B cell (primary cell): ENCODE measurements around the gene KHK. TPM values are rescaled to one million over a fixed set of nuclear protein-coding genes. Genes with fewer than 3 reads are reported as not detected.

ENCODE experiments used
- ATAC-seq: fragments of 200-7000 bp; cut with Tn5 transposase; one replicate; pipeline ENCODE4 v1.10.0; 2021; ENCODE audit warnings: low read depth, mild to moderate bottlenecking, moderate number of reproducible peaks, moderate library complexity
- CTCF ChIA-PET: fragments of 350-600 bp; sonication (Branson Sonifier 250); formaldehyde crosslinking; loops from one replicate; lab custom pipeline; 2021; ENCODE audit warnings: antibody characterized with exemption, inconsistent platforms; lab: Charles Lee
- POLR2A ChIA-PET: fragments of 350-600 bp; sonication (Branson Sonifier 250); formaldehyde crosslinking; loops from one replicate; lab custom pipeline; 2021; ENCODE audit warnings: antibody characterized with exemption; lab: Charles Lee
- DNase-seq: peaks from one replicate; pipeline ENCODE4 v3.0.0; 2013
- H2AFZ ChIP-seq: 2 replicates; pipeline ENCODE4 v1.6.1; 2012; ENCODE audit warnings: mild to moderate bottlenecking, low read depth, low read length; ENCODE audit not compliant: insufficient read depth, poor library complexity, severe bottlenecking
- H3K27ac ChIP-seq, 2 donors: 1 replicate in 1 of 2; 2 replicates in 1 of 2; pipeline ENCODE4 v1.5.1; 2012 to 2013; ENCODE audit warnings: low read length in 2 of 2, mild to moderate bottlenecking in 2 of 2, moderate library complexity in 1 of 2
- H3K27me3 ChIP-seq, 4 experiments: fragments of 200-600 bp in 1 of 4; sonication (generic) in 1 of 4; replicated peaks in 1 of 4; 1 replicate in 2 of 4; 2 replicates in 2 of 4; pipeline versions ENCODE4 v1.6.1 to v1.7.0; 2013 to 2016; ENCODE audit warnings: low read length in 3 of 4, mild to moderate bottlenecking in 2 of 4, mixed read lengths in 1 of 4, moderate library complexity in 1 of 4; ENCODE audit not compliant: insufficient read depth in 4 of 4, control insufficient read depth in 3 of 4; ENCODE audit errors: control extremely low read depth in 1 of 4
- H3K36me3 ChIP-seq, 2 experiments: replicated peaks in 1 of 2; 1 replicate in 1 of 2; 2 replicates in 1 of 2; pipeline versions ENCODE4 v1.6.1 to v1.7.1; 2013; ENCODE audit warnings: low read length in 1 of 2; ENCODE audit not compliant: insufficient read depth in 2 of 2, control insufficient read depth in 1 of 2; ENCODE audit errors: control extremely low read depth in 1 of 2, extremely low read depth in 1 of 2
- H3K4me1 ChIP-seq, 2 donors: fragments of 200-600 bp in 1 of 2; sonication (generic) in 1 of 2; 1 replicate in 1 of 2; 2 replicates in 1 of 2; pipeline versions ENCODE4 v1.5.1 to v1.6.1; 2013 to 2017; ENCODE audit warnings: low read length in 2 of 2; ENCODE audit not compliant: control insufficient read depth in 2 of 2, insufficient read depth in 2 of 2
- H3K4me2 ChIP-seq: replicated peaks from 2 replicates; pipeline ENCODE3; 2012; ENCODE audit warnings: mild to moderate bottlenecking, low read depth, low read length; ENCODE audit not compliant: poor library complexity, severe bottlenecking
- H3K4me3 ChIP-seq, 5 experiments: fragments of 200-600 bp in 1 of 5; sonication (generic) in 1 of 5; 1 replicate in 3 of 5; 2 replicates in 2 of 5; pipeline versions ENCODE4 v1.5.1 to v1.7.0; 2011 to 2016; ENCODE audit warnings: low read length in 4 of 5, mild to moderate bottlenecking in 4 of 5, low read depth in 2 of 5, control low read depth in 1 of 5, moderate library complexity in 1 of 5; ENCODE audit not compliant: insufficient read depth in 1 of 5; ENCODE audit errors: control extremely low read depth in 1 of 5, extremely low read depth in 1 of 5
- H3K79me2 ChIP-seq: fragments of 200-600 bp; sonication (generic); one replicate; pipeline ENCODE4 v1.6.0; 2016; ENCODE audit warnings: low read length; ENCODE audit not compliant: control insufficient read depth, insufficient read depth
- H3K9ac ChIP-seq: fragments of 200-600 bp; sonication (generic); 2 replicates; pipeline ENCODE4 v1.6.1; 2017; ENCODE audit warnings: mild to moderate bottlenecking, low read length, moderate library complexity
- H3K9me3 ChIP-seq, 3 donors: one replicate each; pipeline versions ENCODE4 v1.6.1 to v1.7.1; 2013; ENCODE audit warnings: low read length in 2 of 3; ENCODE audit not compliant: control insufficient read depth in 2 of 3, insufficient read depth in 1 of 3; ENCODE audit errors: control extremely low read depth in 1 of 3
- H4K20me1 ChIP-seq: 2 replicates; pipeline ENCODE4 v1.6.0; 2012; ENCODE audit warnings: mild to moderate bottlenecking, low read length; ENCODE audit not compliant: insufficient read depth, control insufficient read depth, poor library complexity, severe bottlenecking
- H3K27ac Mint-ChIP-seq: one replicate; pipeline ENCODE4 v1.8.0; 2021; ENCODE audit warnings: mixed read lengths
- H3K27me3 Mint-ChIP-seq: one replicate; pipeline ENCODE4 v1.8.0; 2021; ENCODE audit warnings: mixed read lengths
- H3K4me1 Mint-ChIP-seq: one replicate; pipeline ENCODE4 v1.8.0; 2021; ENCODE audit warnings: mixed read lengths
- H3K4me3 Mint-ChIP-seq: one replicate; pipeline ENCODE4 v1.8.0; 2021; ENCODE audit warnings: mixed read lengths
- H3K9me3 Mint-ChIP-seq: one replicate; pipeline ENCODE4 v1.8.0; 2022; ENCODE audit warnings: mixed read lengths; ENCODE audit not compliant: insufficient read depth
- CTCF ChIP-seq: fragments of 200-600 bp; IDR thresholded peaks from one replicate; pipeline ENCODE4 v1.8.0; 2022; ENCODE audit warnings: antibody characterized with exemption, mild to moderate bottlenecking
- EZH2 ChIP-seq: IDR thresholded peaks from 2 replicates; pipeline ENCODE4 v1.6.1; 2012; ENCODE audit warnings: borderline replicate concordance, low read depth, mild to moderate bottlenecking, moderate library complexity, low read length; ENCODE audit not compliant: insufficient read depth, poor library complexity, severe bottlenecking
- WGBS: methylation state at CpG from one replicate; pipeline ENCODE4 v1.1.5; 2013; ENCODE audit warnings: missing lambda C conversion rate; ENCODE audit not compliant: insufficient coverage; 5-methylcytosine and 5-hydroxymethylcytosine counted together
- intact Hi-C: fragments of 100-400 bp; cut with micrococcal nuclease; formaldehyde crosslinking; loops from one replicate; pipeline ENCODE4 v1.10.0; 2022
- polyA plus RNA-seq: library from polyadenylated mRNA; depleted of rRNA; stranded (reverse); fragments of >200 nt; gene quantifications from 2 replicates; pipeline ENCODE4 v1.2.3, GENCODE V29; 2012
- total RNA-seq, 2 donors: library from RNA; stranded (reverse); fragments of 120-200 nt in 1 of 2; gene quantifications; 1 replicate in 1 of 2; 2 replicates in 1 of 2; pipeline versions ENCODE4 v1.2.3 to v1.2.4, GENCODE V29; 2013 to 2022

Gene KHK
- total and polyA plus RNA-seq, 2 donors (not counting 1 experiment from before 2014, with no cell fraction given): 3.3 to 4.0 TPM

GRCh38 chr2:27082773-27083409 is 3.7 kb upstream of the KHK start:
- Mint-ChIP-seq H3K4me1 (peaks cover 29% of the 10 kb centered on the region), H3K27me3 (no peaks in the 10 kb centered on the region), H3K27ac (no peak overlapping the region), H3K9me3 (no peaks in the 10 kb centered on the region), H3K4me3 (no peak overlapping the region)
- Histone ChIP-seq H3K9ac (no peak overlapping the region), H3K79me2 (peaks cover 4% of the 10 kb centered on the region), H3K4me1 (peaks cover 26 to 42% of the 10 kb centered on the region in 2 donors), H3K4me2 (no peak overlapping the region), H4K20me1 (no peaks in the 10 kb centered on the region), H3K36me3 (no peaks in the 10 kb centered on the region), H3K27ac (no peak overlapping the region), H2AFZ (no peak overlapping the region), H3K27me3 (peaks cover 0 to 11% (median 4%) of the 10 kb centered on the region in 4 experiments), H3K4me3 (no peak overlapping the region), H3K9me3 (no peaks in the 10 kb centered on the region)
- ChIA-PET CTCF (interaction anchor here (1.0 to 4.7 kb wide), 5 partner anchors 11 to 197 kb away, joined by 3 to 30 read pairs (median 3); partner anchors contain the start of genes ABHD1, AGBL5 and OST4), POLR2A (interaction anchor here (2.7 to 3.0 kb wide), 2 partner anchors 11 to 32 kb away, joined by 15 to 22 read pairs; partner anchors contain the start of genes AGBL5 and OST4)
- no peak for TF ChIP-seq CTCF
- no peak for TF ChIP-seq EZH2
- ATAC-seq (no peak), DNase-seq (no peak)
- intact Hi-C loops: loop anchor here (10.0 kb wide), 2 partner anchors 298 to 1792 kb away; partner anchors contain the start of genes CENPA and TRMT61B
- 96% methylated on average over 25 of the region's 27 CpGs for WGBS
